SK-N-DZ (cell line): ENCODE measurements around the gene RNF41.
"Not testable (repeated sequence)": the region's sequence is repeated elsewhere in the genome, so short reads cannot be mapped to it uniquely, and the experiment has no call there.

Experiments
- DNase-seq: peaks from one replicate; pipeline ENCODE4 v3.0.0-alpha.2; 2015; ENCODE audit warnings: low spot score

RNF41 gene

DNA sequence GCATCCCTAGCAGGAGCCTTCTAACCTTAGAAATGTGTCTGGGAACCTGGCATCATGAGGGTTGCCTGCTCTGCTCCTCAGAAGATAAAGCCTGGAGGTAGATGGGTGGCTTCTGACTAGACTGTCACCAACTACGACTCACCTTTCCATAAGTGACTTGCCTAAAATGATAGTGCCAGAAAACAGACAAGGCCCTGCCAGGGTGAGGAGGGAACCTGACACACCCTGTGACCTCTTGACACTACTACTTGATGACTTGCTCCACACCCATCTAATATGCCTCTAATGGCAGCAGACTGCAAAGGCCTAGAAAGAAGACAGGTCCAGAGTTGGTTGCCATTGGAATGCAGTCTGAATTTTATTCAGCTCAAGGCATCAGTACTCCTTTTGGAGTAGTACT lies 9.4 kb downstream of the RNF41 start:
- DNase-seq, result no peak

DNA sequence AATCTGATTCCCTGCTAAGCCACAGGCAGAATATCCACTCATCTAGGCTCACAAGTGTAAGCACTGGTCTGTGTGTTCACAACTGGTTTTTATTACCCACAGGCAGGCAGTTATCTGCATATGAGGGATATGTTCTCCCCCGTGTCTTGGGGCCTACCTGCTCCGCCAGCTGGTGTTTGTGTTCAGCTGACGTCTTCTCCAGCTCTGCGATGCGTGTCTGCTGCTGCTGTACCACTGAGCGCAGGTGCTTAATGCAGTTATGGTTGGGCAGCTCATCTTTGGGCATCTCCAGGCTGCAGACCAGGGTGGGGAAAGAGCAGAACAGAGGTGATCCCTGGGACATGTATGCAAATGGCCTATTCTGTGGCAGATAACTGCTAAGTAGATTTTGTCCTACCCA lies 13.7 kb downstream of the RNF41 start:
- DNase-seq, result no peak

DNA sequence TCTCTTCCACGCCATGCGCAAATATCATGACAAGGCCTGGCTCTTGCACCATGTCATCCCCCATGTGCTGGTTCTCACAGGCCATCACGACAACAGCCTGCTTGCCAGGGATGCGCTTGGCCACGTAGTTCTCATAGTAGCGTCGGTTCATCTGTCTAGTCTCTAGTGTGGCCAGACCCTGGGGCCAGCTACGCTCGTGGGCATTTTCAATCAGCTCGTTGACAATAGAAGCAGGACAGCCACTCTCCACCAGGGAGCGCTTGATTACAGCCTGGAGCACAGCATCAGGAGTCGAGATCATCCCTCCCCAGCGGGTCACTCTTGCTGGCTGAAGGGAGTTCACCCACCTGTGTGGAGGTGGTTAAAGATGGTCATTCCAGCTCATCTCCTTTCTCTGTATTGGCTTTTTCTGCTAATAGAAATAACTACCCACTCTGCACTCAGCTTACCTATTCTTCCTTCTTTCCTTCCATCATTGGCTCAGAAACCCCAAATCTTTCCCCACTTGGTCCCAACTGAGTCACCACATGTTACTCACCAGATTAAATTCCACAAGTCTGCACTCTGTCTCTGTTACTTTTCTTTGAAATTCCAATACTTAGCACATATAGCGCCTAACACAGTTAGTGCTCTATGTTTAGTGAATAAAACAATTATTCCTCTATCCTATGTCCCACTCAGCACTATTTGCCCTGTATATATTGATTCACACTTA lies 15.1 kb downstream of the RNF41 start:
- DNase-seq, result peak; percentile 52

DNA sequence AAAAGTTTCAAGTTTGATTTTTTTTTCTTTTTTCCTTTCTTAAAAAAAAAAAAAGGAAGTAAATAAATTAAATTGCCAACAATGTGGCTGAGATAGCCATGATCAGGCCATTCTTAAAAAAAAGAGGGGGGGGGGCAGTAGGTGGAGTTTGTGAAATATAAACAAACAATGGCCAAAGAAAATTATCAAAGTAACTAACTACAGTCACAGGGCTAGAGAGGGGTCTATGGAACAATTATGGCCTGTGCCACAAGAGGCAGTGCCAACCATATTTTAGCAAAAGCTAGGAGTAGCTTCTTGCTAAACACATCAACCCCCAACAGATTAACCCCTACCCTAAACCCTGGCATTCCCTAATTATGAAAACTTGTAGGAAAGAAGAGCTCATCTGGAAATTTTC lies 16.3 kb downstream of the RNF41 start:
- DNase-seq, result no peak

DNA sequence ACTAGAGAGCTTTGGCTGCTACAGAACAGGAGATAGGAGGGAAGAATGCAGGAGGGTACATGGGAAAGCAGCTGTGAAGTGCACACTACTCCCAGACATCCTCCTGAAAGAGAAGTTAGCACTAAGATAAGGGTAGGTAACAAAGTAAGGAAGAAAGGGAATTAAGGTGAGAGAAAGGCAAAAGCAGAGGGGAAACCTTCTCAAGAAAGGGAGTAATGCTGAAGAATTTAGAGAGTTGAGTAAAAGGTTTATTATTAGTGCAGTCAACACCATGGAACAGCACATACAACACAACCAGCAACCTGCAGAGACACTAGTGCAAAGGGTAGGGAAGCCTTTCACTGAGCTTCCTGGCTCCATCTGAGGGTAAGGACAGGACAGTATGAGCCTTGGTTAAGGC lies 17.4 kb downstream of the RNF41 start:
- DNase-seq, result no peak

DNA sequence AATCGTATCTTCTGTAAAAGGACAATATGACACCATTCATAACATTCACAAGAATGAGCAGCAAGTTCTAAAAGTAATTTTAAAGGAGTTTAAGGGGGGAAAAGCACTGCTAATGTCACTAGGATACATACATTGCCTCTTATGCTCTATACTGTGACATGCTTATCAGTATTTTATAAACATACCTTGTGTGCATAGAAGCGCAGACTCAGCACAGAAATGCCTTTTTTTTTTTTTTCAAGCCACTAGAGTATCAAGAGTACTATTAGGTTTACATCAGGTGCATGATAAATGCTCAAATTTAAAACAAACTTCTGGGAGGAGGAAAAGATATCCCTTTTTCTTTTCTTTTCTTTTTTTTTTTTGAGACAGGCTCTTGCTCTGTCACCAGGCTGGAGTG lies 18.9 kb downstream of the RNF41 start:
- DNase-seq, result no peak

DNA sequence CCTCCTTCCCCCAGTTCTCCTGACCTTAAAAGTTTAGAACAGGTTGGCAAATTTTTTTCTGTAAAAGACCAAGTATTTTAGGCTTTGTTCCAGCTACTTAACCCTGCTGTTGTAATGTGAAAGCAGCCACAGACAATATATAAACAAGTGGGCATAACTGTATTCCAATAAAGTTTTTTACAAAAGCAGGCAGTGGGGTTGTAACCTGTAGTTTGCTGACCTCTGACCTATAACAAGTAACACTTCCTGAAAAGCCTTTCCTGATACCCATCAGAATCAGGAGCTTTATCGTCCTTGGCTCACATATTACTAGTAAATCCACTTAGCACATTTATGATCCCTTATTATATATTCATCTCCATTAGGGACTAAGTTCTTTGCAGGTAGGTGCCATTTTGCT lies 19.4 kb downstream of the RNF41 start:
- no peak for DNase-seq

DNA sequence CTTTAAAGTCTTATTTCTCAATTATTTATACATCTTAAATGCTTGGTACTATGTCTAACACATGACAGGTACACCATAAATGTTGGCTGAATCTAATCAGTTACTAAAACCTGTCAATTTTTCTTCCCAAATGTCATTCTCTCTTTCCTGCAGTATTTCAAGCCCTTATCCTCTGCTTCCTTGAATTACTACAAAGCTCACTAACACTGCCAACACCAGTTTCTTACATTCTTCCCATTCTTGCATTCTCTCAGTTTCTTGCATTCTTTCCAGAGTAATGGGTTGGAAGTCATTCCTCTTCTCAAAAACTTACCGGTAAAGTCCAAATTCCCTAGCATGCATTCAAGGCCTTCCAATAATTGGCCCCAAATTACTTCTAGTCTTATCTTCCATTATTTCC lies 22.9 kb downstream of the RNF41 start:
- no peak for DNase-seq

DNA sequence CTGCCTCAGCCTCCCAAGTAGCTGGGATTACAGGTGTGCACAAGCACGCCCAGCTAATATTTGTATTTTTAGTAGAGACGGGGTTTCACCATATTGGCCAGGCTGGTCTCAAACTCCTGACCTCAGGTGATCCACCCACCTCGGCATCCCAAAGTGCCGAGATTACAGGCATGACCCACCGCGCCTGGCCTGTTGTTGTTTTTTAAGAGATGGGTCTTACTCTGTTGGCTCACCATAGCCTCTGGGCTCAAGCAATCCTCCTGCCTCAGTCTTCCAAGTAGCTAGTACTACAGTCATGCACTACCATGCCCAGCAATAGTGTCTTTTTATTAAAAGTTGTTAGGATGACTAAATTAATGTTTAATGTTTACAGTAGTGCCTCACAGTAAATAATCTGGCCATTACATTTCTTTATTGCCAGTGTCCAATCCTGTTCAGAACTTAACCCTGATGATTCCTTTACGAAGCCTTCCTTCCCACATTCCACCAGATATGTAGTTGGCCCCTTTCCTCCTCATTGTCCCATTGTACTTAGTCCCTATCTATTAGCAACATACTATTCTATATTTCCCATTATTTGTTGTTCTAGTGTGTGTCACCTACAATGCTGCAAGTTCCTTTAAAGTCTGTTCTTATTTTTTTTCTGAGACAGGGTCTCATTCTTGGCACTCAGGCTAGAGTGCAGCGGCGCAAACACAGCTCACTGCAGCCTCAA lies 23.6 kb downstream of the RNF41 start:
- DNase-seq, result no peak

DNA sequence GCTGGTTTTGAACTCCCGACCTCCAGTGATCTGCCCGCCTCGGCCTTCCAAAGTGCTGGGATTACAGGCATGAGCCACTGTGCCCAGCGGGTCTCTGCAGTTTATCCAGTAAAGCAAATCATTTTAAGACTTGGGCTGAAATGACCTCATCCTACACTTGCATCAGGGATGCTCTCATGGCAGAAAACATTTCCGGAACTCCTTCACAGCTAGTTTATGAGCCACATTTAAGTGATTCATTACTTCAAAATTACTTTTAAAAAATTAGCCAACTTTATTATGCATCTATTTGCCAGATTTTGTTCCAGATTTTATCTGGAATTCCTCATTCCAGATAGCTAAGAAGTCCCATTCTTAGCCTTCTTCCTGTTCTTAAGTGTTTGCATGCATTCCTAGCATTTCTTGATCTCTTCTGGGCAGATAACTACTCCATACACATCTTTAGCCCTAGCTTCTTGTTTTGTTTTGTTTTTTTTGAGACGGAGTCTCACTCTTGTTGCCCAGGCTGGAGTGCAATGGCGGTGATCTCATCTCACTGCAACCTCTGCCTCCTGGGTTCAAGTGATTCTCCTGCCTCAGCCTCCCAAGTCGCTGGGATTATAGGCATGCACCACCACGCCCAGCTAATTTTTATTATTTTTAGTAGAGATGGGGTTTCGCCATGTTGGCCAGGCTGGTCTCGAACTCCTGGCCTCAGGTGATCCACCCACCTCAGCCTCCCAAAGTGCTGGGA lies 24.7 kb downstream of the RNF41 start:
- DNase-seq, result not testable (repeated sequence)

DNA sequence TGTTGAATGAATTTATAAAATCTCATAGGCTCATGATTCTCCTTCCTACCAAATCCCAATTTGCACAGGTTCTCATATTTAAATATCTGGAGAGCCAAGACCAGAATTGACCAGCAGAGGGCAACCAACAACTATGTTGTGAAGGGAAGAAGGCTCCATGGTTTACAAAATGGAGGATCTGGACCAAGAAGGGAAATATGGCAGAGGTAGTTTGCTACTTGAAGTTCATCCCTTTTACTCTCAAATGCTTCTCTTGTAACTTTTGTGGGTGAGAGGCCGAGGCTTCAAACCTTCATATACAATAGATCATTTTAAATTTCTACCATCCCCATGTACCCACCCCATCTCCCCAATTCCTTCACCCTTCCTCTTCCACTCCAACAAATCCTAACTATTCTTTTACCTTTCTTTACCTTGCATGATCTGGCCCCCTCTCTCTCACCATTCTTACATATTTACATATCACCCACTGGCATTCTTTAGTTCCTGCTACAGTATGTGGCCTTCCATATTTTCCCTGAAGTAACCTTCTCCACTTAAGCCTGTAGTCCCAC lies 28.6 kb downstream of the RNF41 start:
- peak; percentile 88 for DNase-seq

DNA sequence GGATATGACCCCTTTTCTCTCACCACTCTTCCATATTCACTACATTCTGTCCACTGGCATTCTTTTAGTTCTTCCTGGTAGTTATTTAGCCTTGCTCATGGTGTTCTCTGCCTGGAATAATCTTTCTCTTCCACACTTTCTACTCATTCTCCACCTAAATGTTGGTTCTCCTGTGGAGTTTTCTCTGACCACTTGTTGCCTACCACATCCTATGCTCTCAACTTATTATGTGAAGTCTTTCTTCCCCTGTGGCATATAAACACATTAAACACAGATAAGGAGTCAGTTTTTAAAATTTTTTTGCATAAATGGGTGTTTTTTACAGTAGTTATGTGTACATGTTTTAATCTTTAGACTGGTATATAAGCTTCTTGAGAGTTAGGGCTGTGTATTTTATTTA lies 29.1 kb downstream of the RNF41 start:
- no peak for DNase-seq

DNA sequence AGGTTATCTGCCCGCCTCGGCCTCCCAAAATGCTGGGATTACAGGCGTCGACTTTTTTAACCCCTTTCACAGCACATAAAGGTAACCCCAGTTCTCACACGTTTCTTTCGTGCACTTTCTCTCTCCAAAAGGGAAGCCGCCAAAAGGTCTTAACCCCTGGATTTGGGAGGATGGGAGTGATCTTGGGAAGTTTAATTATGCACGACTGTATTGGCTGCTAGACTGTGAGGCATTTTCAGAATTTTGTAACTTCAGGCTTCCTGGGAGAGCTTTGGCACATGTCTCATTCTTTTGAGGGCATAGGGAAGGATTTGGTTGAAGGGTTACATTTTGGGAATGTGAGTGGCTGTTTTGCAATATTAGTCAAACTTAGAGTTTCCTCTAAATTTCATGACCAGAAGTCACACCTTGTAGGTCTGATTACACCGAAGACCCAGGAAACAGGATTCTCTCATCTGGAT lies 31.0 kb downstream of the RNF41 start:
- peak; percentile 36 for DNase-seq

DNA sequence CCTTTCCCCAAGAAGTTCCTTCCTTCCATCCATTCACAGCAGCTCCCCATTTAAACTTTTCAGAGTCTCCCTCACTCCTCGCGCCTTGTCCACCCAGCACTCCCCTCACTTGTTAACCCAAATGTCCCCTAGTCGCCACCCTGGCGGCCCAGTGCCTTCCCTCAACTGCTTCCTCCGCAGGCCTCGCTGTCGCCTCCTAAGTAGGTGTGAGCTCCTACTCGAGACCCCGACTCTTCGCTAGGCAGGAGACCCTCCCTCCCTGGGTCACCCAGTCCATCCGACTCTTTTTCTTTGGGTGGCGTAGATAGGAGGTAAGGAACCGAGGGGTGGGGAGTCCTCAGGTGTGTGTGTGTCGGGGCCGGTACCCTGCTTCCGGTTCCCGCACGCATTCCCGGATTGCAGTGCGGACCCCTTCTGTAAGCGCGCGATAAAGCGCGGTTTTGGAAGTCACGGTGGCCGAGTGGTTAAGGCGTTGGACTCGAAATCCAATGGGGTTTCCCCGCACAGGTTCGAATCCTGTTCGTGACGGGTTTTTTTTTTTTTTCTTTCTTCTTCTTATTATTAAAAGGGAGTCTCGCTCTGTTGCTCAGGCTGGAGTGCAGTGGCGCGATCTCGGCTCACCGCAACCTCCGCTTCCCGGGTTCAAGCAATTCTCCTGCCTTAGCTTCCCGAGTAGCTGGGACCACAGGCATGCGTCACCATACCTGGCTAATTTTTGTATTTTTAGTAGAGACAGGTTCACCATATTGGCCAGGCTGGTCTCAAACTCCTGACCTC lies 31.6 kb downstream of the RNF41 start:
- DNase-seq, result peak; percentile 93

DNA sequence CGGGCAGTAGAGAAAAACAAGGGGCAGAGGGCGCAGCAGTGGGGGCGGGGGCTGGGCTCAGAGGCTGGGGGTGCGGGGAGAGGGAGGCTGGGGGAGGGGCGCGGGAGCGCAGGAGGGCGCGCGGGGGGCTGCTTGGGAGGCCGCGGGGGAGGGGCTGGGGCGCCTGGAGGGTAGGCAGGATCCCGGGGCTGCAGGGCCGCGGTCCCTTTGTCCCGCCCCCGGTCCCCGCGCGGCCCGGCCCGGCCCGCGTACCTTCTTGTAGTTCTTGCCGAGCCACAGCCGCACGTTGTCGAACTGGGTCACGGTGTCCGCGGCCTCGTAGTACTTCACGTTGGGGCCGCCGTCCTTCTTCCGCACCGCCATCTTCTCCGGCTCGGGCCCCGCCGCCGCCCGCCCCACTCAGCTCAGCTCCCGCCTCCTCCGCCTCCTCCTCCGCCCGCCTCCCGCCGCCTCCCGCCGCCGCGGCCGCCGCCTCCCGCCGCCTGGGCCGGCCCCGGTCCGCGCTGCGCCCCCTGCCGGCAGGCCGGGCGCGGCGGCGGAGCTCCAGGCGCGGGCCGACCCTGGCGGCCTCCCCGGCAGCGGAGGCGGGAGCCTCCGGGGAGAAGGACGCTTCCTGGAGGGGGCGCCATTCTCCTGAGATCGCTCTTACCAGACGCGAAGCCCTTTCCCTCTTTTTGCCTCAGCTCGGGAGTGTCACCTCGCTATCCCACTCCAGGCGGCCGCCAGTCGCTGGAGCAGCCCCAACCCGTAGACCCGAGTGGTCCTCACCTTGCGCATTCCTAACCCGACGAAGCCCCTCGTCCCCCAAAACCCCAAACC lies 32.4 kb downstream of the RNF41 start, which contains the start of gene SMARCC2:
Gene SMARCC2, minus strand, starts transcription at position 385 of the 819 bp plus-strand sequence. Its CDS starts 22 bp downstream, at position 363.
- DNase-seq, result peak; percentile 86

DNA sequence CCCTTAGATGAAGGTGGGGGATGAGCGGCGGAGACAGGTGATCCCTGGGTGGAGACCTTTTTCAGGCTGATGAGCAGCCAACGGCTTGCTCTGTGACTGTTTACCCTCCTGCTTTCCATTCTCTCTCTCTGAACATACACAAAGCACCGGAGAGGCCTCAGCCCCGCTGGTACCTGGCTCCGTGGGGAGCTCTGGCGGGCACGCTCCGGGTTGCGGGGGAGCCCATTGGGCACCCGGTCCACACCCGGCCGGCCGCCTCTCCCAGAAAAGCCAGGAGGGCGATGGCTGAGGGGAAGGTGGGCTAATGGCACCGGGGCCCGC lies 33.0 kb downstream of the RNF41 start:
- DNase-seq, result no peak

DNA sequence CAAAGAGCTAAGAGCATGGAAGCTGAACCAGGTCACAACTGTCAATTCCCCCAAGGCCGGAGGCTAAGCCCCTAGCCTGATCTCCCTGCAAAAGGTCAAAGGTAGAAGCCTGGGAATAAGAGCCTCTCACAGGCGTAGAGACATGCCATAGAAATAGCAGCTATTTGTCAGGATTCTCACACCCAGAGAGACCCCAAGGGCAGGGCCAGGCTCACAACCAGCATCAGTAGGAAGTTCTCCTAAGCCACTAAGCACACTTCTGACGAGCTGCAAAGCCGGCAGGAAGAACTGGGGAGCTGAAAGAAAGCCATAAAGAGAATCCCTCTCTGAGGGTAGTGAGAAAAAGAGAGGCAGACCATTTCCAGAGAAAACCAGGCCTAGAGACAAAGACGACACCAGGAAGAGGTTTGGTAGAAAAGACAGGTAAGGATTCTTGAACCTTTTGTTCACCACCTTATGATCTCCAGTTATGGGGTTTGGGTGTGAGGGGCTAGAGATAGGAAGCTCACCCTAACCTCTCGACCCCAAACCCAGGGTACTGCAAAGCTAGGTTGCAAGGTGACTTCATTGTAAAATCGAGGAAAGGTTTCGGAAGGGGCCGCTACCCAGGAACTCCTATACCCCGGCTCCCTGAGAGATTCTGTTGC lies 33.5 kb downstream of the RNF41 start:
- no peak for DNase-seq

DNA sequence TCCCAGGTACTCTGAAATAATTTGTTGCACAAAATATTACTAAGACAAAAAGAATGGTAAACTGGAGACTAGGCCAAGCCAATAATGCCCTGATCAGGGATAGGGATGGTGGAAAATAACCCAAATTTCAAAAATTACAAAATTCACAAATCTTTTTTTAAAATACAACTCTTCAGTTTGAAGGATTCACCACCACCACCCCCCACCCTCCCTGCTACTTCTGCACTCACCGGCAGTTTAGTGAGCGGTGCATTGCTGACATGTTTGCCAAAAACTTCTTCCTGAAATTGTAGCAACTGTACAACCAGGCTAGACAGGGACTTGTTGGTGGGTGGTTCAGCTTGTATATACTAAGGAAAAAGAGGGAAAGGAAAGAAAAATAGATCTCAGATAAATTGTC lies 34.8 kb downstream of the RNF41 start:
- no peak for DNase-seq

DNA sequence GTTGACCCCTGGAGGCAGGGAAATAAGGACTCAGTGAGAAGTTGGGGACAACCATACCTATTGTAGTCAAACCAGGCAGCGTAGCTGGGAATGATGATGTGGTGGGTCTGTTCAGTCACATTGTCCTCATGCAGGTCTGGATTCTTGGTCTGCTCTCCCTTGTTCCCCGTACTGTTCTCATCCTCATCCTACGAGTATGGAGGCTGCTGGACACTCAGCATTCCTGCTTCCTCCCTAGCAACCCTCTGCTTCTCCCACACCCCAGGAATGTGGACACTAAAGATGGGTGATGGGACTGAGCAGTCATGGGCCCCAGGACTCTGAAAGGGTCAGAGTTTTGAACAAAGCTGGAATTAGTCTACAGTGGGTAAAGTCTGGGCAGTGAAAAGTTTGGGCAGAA lies 43.4 kb downstream of the RNF41 start:
- no peak for DNase-seq

DNA sequence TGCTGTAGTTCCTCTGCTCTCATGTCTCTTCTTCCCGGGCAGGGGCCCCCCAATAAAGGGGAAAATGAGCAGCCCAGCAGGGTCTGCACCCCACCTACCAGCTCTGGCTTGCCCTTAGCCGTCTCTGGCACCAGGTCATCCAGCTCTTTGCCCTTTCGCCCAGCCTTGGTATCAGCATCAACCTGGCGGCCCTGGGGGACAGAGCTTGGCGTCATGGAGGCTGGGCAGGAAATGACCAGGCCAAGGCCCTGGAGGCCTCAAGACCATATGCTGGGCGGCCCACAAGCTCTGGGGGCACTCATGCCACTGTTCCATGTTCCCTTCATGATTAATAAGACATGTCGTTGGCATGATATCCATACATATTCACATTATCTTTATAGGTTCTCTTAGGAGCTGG lies 48.9 kb downstream of the RNF41 start:
- no peak for DNase-seq
